Measurements from ENCODE around the gene HOXA4.

DNA sequence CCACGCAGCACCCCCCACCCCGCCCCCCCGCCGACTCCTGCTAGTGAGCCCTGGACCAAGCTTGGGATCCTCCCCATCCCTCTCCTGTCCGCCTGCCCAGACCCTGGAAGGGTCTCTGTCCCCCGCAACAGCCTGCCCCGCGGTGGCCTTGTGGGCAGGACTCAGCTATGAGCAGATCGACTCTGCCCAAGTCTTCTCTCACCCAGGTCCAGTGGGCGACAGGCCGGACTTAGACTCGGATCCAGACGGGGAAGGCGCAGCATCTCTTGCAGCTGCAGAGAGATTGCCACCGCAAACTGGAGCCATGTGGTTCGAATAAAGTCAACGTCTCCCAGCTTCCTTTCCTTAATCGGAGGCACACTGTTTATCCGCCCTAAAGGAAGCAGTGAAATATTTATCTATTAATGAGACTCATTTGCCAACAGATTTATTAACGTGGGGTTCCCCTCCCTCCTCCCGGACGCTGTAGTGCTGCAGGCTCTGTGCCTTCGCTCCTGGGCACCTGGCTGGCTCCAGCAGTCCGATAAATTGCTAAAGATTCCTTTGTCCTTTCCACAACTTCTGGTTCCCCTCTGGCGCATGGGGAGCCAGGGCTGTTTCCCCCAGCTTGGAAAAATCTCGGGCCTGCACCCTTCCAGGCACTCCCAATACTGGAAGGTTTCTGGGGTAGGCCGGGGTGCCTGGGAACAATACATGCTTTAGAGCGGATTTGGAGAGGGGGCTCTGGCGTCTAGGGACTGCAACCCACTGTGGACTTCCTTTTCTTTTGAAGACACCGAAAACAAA, 26.6 kb upstream of the HOXA4 start:
- TF ChIP-seq, protein P1, sequence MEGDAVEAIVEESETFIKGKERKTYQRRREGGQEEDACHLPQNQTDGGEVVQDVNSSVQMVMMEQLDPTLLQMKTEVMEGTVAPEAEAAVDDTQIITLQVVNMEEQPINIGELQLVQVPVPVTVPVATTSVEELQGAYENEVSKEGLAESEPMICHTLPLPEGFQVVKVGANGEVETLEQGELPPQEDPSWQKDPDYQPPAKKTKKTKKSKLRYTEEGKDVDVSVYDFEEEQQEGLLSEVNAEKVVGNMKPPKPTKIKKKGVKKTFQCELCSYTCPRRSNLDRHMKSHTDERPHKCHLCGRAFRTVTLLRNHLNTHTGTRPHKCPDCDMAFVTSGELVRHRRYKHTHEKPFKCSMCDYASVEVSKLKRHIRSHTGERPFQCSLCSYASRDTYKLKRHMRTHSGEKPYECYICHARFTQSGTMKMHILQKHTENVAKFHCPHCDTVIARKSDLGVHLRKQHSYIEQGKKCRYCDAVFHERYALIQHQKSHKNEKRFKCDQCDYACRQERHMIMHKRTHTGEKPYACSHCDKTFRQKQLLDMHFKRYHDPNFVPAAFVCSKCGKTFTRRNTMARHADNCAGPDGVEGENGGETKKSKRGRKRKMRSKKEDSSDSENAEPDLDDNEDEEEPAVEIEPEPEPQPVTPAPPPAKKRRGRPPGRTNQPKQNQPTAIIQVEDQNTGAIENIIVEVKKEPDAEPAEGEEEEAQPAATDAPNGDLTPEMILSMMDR (IDR thresholded peaks at IDR 0.05; ENCODE audit: control extremely low read depth in 1 of 3, insufficient read depth in 1 of 3, low read depth in 1 of 3, low read length in 3 of 3) = no peak
- TF ChIP-seq SIN3A (conservative IDR thresholded peaks at IDR 0.05 in 1 of 2, IDR thresholded peaks at IDR 0.05 in 1 of 2; ENCODE audit: low read depth in 1 of 2, low read length in 2 of 2) (no peak), NRF1 (IDR thresholded peaks at IDR 0.05; ENCODE audit: low read depth, low read length) (no peak), SUZ12 (IDR thresholded peaks at IDR 0.05; ENCODE audit: low read length) (no peak; the same call in 1 of the 2 replicates)
